DOHH2 (cell line): ENCODE data around the gene KIRREL3.

ENCODE experiments used
- CTCF ChIP-seq: fragments of 200-600 bp; sonication (generic); IDR thresholded peaks from one replicate; pipeline ENCODE4 v1.5.1; 2014; ENCODE audit warnings: antibody characterized with exemption, mild to moderate bottlenecking, low read depth, low read length; ENCODE audit not compliant: poor library complexity, severe bottlenecking
- EZH2phosphoT487 ChIP-seq: fragments of 200-600 bp; sonication (generic); IDR thresholded peaks from 2 replicates; pipeline ENCODE4 v1.6.1; 2017; ENCODE audit warnings: borderline replicate concordance, mild to moderate bottlenecking, antibody characterized with exemption, low read length, moderate library complexity, mixed read lengths

DNA sequence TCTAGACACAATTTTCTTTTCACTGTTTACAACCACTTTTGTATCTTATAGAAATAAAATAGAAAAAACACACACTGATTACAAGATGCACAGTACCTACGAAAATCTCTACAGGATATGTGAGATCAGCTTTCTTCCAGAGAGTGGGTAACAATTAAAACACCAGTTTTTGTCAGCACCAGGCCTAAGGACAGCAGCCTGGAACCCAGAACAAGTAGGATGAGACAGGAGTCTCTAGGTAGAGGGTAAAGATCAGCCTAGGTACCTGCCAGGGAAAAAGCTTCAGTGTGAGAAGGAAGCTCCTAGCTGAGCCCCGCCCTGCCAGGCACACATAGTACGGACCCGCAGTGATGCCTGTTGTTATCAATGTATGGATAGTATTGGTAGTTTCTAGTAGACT lies 61.9 kb downstream of the KIRREL3 start:
- TF ChIP-seq CTCF (no peak), EZH2phosphoT487 (no peak)
